BLaER1 treated with 17β-estradiol and CSF1 and Interleukin-3, amounts not matched to agents 10 nM and 100 nM (cell line): ENCODE results near the gene PIK3R2.
A peak's percentile ranks its signal among the peaks of the same experiment; 100 is the strongest.

Experiments used
- H3K27ac ChIP-seq, 11 experiments: shearing (Covaris generic); formaldehyde crosslinking; 2 replicates each; pipeline ENCODE4 v1.8.1; 2022
- H3K27me3 ChIP-seq, 11 experiments: shearing (Covaris generic); formaldehyde crosslinking; 2 replicates each; pipeline ENCODE4 v1.8.1; 2022
- H3K36me3 ChIP-seq, 11 experiments: shearing (Covaris generic); formaldehyde crosslinking; 2 replicates each; pipeline ENCODE4 v1.8.1; 2022
- H3K4me1 ChIP-seq, 10 experiments: shearing (Covaris generic); formaldehyde crosslinking; 2 replicates each; pipeline ENCODE4 v1.8.1; 2022
- H3K4me2 ChIP-seq, 11 experiments: shearing (Covaris generic); formaldehyde crosslinking; 2 replicates each; pipeline ENCODE4 v1.8.1; 2022
- H3K4me3 ChIP-seq, 10 experiments: shearing (Covaris generic); formaldehyde crosslinking; 2 replicates each; pipeline ENCODE4 v1.8.1; 2022
- H3K9ac ChIP-seq, 11 experiments: shearing (Covaris generic); formaldehyde crosslinking; 2 replicates each; pipeline ENCODE4 v1.8.1; 2022
- H3K9me3 ChIP-seq, 11 experiments: shearing (Covaris generic); formaldehyde crosslinking; replicated peaks in 1 of 11; 2 replicates each; pipeline ENCODE4 v1.8.1; 2022
- H4K20me1 ChIP-seq, 11 experiments: shearing (Covaris generic); formaldehyde crosslinking; 2 replicates each; pipeline ENCODE4 v1.8.1; 2022
- Cebpa-rat ChIP-seq, 11 experiments: shearing (Covaris generic); IDR thresholded peaks; 2 replicates each; pipeline ENCODE4 v1.8.1; 2022

PIK3R2 gene

DNA sequence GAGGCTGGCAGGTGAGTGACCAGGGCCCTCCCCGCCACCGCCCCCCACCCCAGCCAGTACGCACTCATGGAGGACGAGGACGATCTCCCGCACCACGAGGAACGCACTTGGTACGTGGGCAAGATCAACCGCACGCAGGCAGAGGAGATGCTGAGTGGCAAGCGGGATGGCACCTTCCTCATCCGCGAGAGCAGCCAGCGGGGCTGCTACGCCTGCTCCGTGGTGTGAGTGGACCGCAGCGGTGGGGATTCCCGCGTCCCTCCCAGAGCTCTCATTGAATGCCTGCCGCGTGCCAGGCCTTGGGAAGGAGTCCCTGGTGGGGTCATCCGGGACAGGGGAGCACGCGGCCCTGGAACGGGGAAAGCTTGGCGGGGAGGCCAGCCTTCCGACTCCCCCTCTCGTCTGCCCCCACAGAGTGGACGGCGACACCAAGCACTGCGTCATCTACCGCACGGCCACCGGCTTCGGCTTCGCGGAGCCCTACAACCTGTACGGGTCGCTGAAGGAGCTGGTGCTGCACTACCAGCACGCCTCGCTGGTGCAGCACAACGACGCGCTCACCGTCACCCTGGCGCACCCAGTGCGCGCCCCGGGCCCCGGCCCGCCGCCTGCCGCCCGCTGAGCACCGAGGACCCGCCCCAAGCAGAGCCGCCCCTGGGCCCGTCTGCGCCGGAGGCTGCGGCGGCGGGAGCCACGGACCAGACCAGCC, 15.9 kb downstream of the PIK3R2 start:
- peaks cover 29 to 52% (median 44%) of the 10 kb centered on the region in 11 experiments for H3K36me3 ChIP-seq
- H3K4me1 ChIP-seq: peaks cover 52 to 60% (median 57%) of the 10 kb centered on the region in 10 experiments
- H3K9me3 ChIP-seq: no peaks in the 10 kb centered on the region
- H3K27me3 ChIP-seq: no peaks in the 10 kb centered on the region; a peak in 2 of 22 replicates
- no peak for TF ChIP-seq Cebpa-rat (IDR thresholded peaks at IDR 0.05)
- H3K4me2 ChIP-seq: peak overlapping the region; percentile 89 to 100 (median 98)
- H3K4me3 ChIP-seq: peak overlapping the region in 7 of 10 experiments; percentile 29 to 63 (median 39); a peak in 10 of 20 replicates
- peak overlapping the region; percentile 71 to 98 (median 89) for H3K27ac ChIP-seq
- peak overlapping the region; percentile 62 to 91 (median 86); a peak in 21 of 22 replicates for H3K9ac ChIP-seq
- H4K20me1 ChIP-seq: peaks cover 0 to 2% (median 0%) of the 10 kb centered on the region in 11 experiments; a peak in 4 of 22 replicates

DNA sequence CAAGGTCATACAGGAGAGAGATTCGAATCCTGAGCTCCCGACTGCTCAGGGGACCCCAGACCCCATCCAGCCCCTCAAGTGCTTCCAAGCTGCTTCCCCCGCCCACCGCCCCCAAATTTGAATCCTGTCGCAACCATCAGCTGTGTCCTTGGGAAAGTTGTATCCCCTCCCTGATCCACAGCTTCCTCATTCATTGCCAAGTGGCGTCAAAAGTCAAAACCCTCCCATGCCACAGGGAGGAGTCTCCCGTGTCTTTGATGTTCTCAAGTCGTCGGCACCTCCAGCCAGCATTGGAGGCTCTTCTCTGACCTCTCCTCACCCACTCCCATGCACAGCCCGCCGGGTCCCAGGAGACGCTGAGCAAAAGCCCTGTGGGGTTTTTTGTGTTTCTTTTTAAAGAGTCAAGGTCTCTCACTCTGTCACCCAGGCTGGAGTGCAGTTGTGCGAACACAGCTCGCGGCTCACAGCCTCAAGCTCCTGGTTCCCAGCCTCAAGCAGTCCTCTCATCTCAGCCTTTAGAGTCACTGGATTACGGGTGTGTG, 17.8 kb downstream of the PIK3R2 start:
- H3K9ac ChIP-seq: peak overlapping the region; percentile 62 to 91 (median 86); a peak in 21 of 22 replicates
- no peaks in the 10 kb centered on the region for H3K9me3 ChIP-seq
- H3K27me3 ChIP-seq: peaks cover 0 to 8% (median 0%) of the 10 kb centered on the region in 11 experiments; a peak in 3 of 22 replicates
- H4K20me1 ChIP-seq: peaks cover 0 to 22% (median 17%) of the 10 kb centered on the region in 11 experiments; a peak in 15 of 22 replicates
- H3K36me3 ChIP-seq: peaks cover 16 to 45% (median 38%) of the 10 kb centered on the region in 11 experiments
- H3K4me1 ChIP-seq: peaks cover 65 to 76% (median 73%) of the 10 kb centered on the region in 10 experiments
- no peak; a peak in 2 of 22 replicates for TF ChIP-seq Cebpa-rat (IDR thresholded peaks at IDR 0.05)
- H3K27ac ChIP-seq: peak overlapping the region; percentile 71 to 98 (median 89)
- H3K4me3 ChIP-seq: peak overlapping the region in 7 of 10 experiments; percentile 8 to 39 (median 22); a peak in 11 of 20 replicates
- peak overlapping the region; percentile 89 to 100 (median 98) for H3K4me2 ChIP-seq

DNA sequence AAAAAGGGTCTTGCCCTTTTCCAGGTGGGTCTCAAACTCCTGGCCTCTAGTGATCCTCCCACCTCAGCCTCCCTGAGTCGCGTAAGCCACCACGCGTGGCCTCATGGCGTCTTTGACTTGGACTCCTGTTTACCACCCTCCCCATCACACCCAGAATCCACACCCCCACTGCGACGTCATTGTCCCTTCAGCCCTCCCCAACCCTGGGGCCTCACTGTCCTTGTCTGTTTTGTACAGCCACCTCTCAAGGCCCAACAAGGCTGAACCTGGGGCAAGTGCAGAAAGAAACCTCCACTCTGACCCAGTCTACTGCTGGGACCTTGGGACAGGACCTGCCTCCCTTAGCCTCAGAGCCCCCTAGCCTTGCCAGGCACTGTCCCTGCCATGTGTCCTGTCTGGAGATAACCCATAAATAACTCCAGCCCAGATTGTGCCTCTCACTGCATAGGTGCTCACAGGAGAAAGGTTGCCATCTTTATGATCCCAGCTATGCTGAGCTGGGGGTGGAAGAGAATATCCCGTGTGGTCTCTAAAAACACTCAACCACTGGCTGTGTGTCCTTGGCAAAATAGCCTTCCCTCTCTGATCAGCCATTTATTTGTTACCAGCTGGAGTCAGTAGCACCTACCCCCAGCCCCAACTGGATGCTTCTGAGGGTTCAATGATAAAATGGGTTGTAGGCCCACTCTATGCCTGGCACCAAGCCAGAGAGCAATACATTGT, 18.8 kb downstream of the PIK3R2 start:
- Histone ChIP-seq H3K27ac (peak overlapping the region; percentile 71 to 98 (median 89); a peak in 21 of 22 replicates), H3K27me3 (peaks cover 0 to 8% (median 0%) of the 10 kb centered on the region in 11 experiments; a peak in 3 of 22 replicates)

DNA sequence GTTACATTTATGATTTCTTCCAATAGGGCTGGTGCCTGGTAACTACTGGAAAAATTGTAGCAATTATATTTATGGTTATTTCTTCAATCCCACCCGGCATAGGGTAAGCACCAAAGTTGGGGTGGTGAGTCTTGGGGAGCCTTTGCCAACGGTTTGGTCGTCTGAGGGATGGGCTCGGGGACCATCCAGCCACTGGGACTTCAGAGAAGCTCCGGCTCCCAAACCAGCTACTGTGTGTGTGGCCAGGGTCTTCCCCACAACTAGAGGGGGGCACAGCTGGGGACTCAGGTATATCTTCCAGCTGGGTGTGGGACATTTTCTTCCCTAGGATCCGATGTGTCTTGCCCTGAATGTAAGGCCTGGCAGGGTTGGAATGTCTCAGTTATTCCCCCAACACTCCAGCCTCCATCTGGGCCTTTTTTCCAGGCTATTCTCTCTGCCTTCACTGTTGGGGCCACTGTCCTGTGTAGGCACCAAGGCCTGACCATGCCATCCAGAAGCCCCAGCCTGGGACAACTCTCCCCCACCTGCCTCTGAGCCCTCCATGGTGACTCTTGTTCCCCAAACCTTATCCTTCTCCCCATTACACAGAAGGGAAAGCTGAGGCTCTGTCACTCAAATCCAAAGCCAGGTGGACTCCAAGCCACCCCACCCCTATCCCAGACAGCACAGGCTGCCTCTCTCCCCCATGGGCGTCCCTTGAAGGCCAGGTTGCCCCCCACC, 19.5 kb downstream of the PIK3R2 start:
- Histone ChIP-seq H3K4me2 (peak overlapping the region; percentile 89 to 100 (median 98)), H3K27ac (peak overlapping the region; percentile 75 to 98 (median 89)), H3K9ac (peak overlapping the region; percentile 69 to 91 (median 86); a peak in 21 of 22 replicates), H3K4me1 (peaks cover 76 to 93% (median 90%) of the 10 kb centered on the region in 10 experiments), H3K9me3 (no peaks in the 10 kb centered on the region), H4K20me1 (peaks cover 0 to 39% (median 33%) of the 10 kb centered on the region in 11 experiments; a peak in 15 of 22 replicates), H3K36me3 (peaks cover 0 to 44% (median 38%) of the 10 kb centered on the region in 11 experiments; a peak in 20 of 22 replicates), H3K27me3 (peaks cover 0 to 8% (median 0%) of the 10 kb centered on the region in 11 experiments; a peak in 3 of 22 replicates), H3K4me3 (peak overlapping the region in 3 of 10 experiments; percentile 74 to 89 (median 78); a peak in 8 of 20 replicates)
- TF ChIP-seq Cebpa-rat (IDR thresholded peaks at IDR 0.05): no peak

More for the DNA sequence above, 18.8 kb downstream of the PIK3R2 start:
- H4K20me1 ChIP-seq: peaks cover 0 to 32% (median 26%) of the 10 kb centered on the region in 11 experiments; a peak in 15 of 22 replicates
- no peaks in the 10 kb centered on the region for H3K9me3 ChIP-seq
- H3K4me3 ChIP-seq: peak overlapping the region in 4 of 10 experiments; percentile 8 to 39 (median 26); a peak in 2 of 20 replicates
- no peak for TF ChIP-seq Cebpa-rat (IDR thresholded peaks at IDR 0.05)
- peaks cover 7 to 44% (median 38%) of the 10 kb centered on the region in 11 experiments for H3K36me3 ChIP-seq
- peak overlapping the region in 10 of 11 experiments; percentile 62 to 91 (median 86); a peak in 16 of 22 replicates for H3K9ac ChIP-seq
- H3K4me2 ChIP-seq: peak overlapping the region; percentile 89 to 100 (median 98)
- H3K4me1 ChIP-seq: peaks cover 72 to 86% (median 82%) of the 10 kb centered on the region in 10 experiments

DNA sequence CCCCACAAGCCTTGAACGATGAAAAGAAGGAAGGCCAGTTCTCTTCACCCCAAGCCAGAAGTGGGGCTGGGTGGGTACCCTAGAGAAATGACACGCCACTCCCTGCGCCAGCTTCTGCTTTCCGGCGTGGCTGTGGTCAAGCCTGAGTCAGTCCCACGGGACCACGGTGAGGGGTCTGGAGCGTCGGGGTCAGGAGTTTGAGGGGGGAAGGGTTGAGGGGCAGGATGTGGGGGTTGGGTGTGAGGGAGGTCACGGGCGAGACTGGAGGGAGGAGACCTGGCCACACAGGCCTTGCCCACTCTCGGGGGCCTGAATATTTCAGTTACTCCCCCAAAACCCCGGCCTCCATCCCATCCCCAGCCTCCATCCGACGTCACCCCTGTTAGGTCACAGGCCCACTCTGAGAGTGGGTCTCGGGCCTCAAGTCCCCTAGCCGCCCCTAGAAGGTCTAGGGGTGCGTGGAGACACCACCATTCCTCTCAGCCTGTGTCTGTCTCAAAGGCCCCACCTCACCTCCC, 20.1 kb downstream of the PIK3R2 start:
- peaks cover 83 to 98% (median 92%) of the 10 kb centered on the region in 10 experiments for H3K4me1 ChIP-seq
- peaks cover 0 to 8% (median 0%) of the 10 kb centered on the region in 11 experiments; a peak in 3 of 22 replicates for H3K27me3 ChIP-seq
- H3K27ac ChIP-seq: peak overlapping the region; percentile 75 to 98 (median 89)
- H3K9me3 ChIP-seq: no peaks in the 10 kb centered on the region
- peaks cover 0 to 45% (median 34%) of the 10 kb centered on the region in 11 experiments; a peak in 15 of 22 replicates for H4K20me1 ChIP-seq
- H3K9ac ChIP-seq: peak overlapping the region; percentile 69 to 91 (median 86)
- H3K36me3 ChIP-seq: peaks cover 0 to 45% (median 41%) of the 10 kb centered on the region in 11 experiments; a peak in 20 of 22 replicates
- peak overlapping the region; percentile 63 to 96 (median 76) for H3K4me3 ChIP-seq
- H3K4me2 ChIP-seq: peak overlapping the region; percentile 89 to 100 (median 98)
- no peak for TF ChIP-seq Cebpa-rat (IDR thresholded peaks at IDR 0.05)

DNA sequence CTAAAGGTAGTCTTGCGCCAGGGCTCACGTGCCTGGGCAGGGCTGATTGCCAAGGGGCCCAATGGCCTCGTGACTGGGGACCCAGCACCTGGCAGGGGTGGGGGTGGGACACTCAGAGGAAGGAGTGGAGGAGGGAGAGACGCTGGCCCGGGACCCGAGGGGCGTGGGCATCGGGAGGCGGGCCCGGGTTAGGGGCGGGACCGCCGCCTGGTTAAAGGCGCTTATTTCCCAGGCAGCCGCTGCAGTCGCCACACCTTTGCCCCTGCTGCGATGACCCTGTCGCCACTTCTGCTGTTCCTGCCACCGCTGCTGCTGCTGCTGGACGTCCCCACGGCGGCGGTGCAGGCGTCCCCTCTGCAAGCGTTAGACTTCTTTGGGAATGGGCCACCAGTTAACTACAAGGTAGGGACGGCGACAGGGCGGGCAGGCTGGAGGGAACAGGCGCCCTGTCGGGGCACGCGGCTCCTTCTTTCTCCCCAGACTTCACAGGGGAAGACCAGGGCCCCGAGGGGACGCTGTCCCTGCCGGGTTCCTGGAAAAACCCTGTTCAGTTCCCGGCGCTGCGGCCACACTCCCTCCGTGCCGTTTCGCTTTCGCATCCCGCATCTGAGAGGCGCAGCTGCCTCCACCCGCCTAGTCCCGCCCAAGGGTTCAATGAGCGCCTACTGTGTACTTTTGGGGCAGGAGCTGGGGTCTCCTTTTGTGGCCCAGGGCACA, 20.8 kb downstream of the PIK3R2 start, which contains the start of gene IFI30:
IFI30 (plus strand) TSS at position 242 of the 717 bp plus-strand sequence; CDS start at position 271, 29 bp downstream.
- H3K27ac ChIP-seq: peak within 1 kb of the TSS; percentile 75 to 98 (median 89)

More for the DNA sequence above, 20.8 kb downstream of the PIK3R2 start, which contains the start of gene IFI30:
- no peaks in the 10 kb centered on the region for H3K9me3 ChIP-seq
- H3K4me1 ChIP-seq: peaks cover 82 to 95% (median 92%) of the 10 kb centered on the region in 10 experiments
- peaks cover 0 to 8% (median 0%) of the 10 kb centered on the region in 11 experiments; a peak in 3 of 22 replicates for H3K27me3 ChIP-seq
- peaks cover 0 to 51% (median 34%) of the 10 kb centered on the region in 11 experiments; a peak in 15 of 22 replicates for H4K20me1 ChIP-seq
- TF ChIP-seq Cebpa-rat (IDR thresholded peaks at IDR 0.05): no peak
- H3K4me2 ChIP-seq: peak within 1 kb of the TSS; percentile 89 to 100 (median 98)
- peak within 1 kb of the TSS; percentile 63 to 96 (median 76) for H3K4me3 ChIP-seq
- peaks cover 0 to 49% (median 45%) of the 10 kb centered on the region in 11 experiments; a peak in 20 of 22 replicates for H3K36me3 ChIP-seq
- H3K9ac ChIP-seq: peak within 1 kb of the TSS; percentile 69 to 91 (median 86)
